HEK293 (cell line): Measurements from ENCODE around the gene BAG1.

Source experiments
- CTCF ChIA-PET: fragments of 350-600 bp; formaldehyde crosslinking; extraction: SDS; loops from one replicate; lab custom pipeline; 2021; ENCODE audit warnings: antibody characterized with exemption; lab: Yijun Ruan, JAX
- POLR2A ChIA-PET: fragments of 300-600 bp; formaldehyde crosslinking; extraction: SDS; loops from one replicate; lab custom pipeline; 2020; ENCODE audit warnings: antibody characterized with exemption, inconsistent platforms; lab: Yijun Ruan, JAX
- H3K27ac ChIP-seq: fragments of 200-500 bp; sonication (Bioruptor generic); 2 replicates; pipeline ENCODE4 v1.5.1; 2014; ENCODE audit warnings: low read depth, low read length, control low read depth, inconsistent platforms; ENCODE audit errors: extremely low read depth
- H3K36me3 ChIP-seq, 2 experiments: fragments of 200-500 bp in 1 of 2; sonication (Bioruptor generic) in 1 of 2; 1 replicate in 1 of 2; 2 replicates in 1 of 2; pipeline ENCODE4 v1.5.1; 2014 to 2017; ENCODE audit warnings: inconsistent platforms in 2 of 2, low read length in 2 of 2; ENCODE audit not compliant: control insufficient read depth in 2 of 2, insufficient read depth in 1 of 2
- H3K4me1 ChIP-seq: fragments of 200-500 bp; sonication (Bioruptor generic); 2 replicates; pipeline ENCODE4 v1.5.1; 2014; ENCODE audit warnings: mild to moderate bottlenecking, low read length, inconsistent platforms; ENCODE audit not compliant: control insufficient read depth, insufficient read depth
- H3K4me3 ChIP-seq: 2 replicates; pipeline ENCODE4 v1.5.1; 2011; ENCODE audit warnings: low read depth, mild to moderate bottlenecking, control low read depth, low read length, moderate library complexity
- H3K9me3 ChIP-seq: fragments of 200-500 bp; sonication (Bioruptor generic); 2 replicates; pipeline ENCODE4 v1.5.1; 2014; ENCODE audit warnings: low read depth, low read length, inconsistent platforms; ENCODE audit not compliant: control insufficient read depth, insufficient read depth
- AEBP2 ChIP-seq: fragments of 450-650 bp; formaldehyde crosslinking; IDR thresholded peaks from 2 replicates; pipeline ENCODE4 v1.5.1; 2016; ENCODE audit warnings: missing biosample characterization, missing genetic modification characterization, borderline replicate concordance
- BCL11A ChIP-seq: fragments of 450-650 bp; formaldehyde crosslinking; IDR thresholded peaks from 2 replicates; pipeline ENCODE4 v1.5.1; 2016; ENCODE audit warnings: low read depth, missing biosample characterization, missing genetic modification characterization
- GLI2 ChIP-seq: fragments of 450-650 bp; formaldehyde crosslinking; IDR thresholded peaks from 2 replicates; pipeline ENCODE4; 2017; ENCODE audit warnings: missing biosample characterization, missing genetic modification characterization, low read depth, borderline replicate concordance
- SETDB1 ChIP-seq: IDR thresholded peaks from one replicate; pipeline ENCODE4 v1.6.1; 2017; ENCODE audit warnings: mild to moderate bottlenecking, low read length, moderate library complexity, mixed read lengths; ENCODE audit not compliant: insufficient read length
- SP7 ChIP-seq: fragments of 450-650 bp; formaldehyde crosslinking; IDR thresholded peaks from 2 replicates; pipeline ENCODE4 v1.5.1; 2016; ENCODE audit warnings: missing biosample characterization, missing genetic modification characterization
- ZFP37 ChIP-seq: fragments of 450-650 bp; formaldehyde crosslinking; IDR thresholded peaks from 2 replicates; pipeline ENCODE4 v1.5.1; 2016; ENCODE audit warnings: missing biosample characterization, missing genetic modification characterization
- ZNF202 ChIP-seq: fragments of 450-650 bp; formaldehyde crosslinking; IDR thresholded peaks from 2 replicates; pipeline ENCODE4 v1.5.1; 2016; ENCODE audit warnings: missing biosample characterization, missing genetic modification characterization, borderline replicate concordance
- ZNF211 ChIP-seq: fragments of 450-650 bp; formaldehyde crosslinking; IDR thresholded peaks from 2 replicates; pipeline ENCODE4 v1.5.1; 2016; ENCODE audit warnings: low read depth, missing biosample characterization, missing genetic modification characterization
- ZNF311 ChIP-seq: fragments of 450-650 bp; formaldehyde crosslinking; IDR thresholded peaks from 2 replicates; pipeline ENCODE4 v1.5.1; 2017; ENCODE audit warnings: missing biosample characterization, missing genetic modification characterization, borderline replicate concordance
- ZNF341 ChIP-seq: fragments of 450-650 bp; formaldehyde crosslinking; IDR thresholded peaks from 2 replicates; pipeline ENCODE4; 2016; ENCODE audit warnings: low read depth, missing biosample characterization, missing genetic modification characterization
- ZNF350 ChIP-seq: fragments of 450-650 bp; formaldehyde crosslinking; IDR thresholded peaks from 2 replicates; pipeline ENCODE4 v1.5.0; 2017; ENCODE audit warnings: missing biosample characterization, mild to moderate bottlenecking, missing genetic modification characterization
- ZNF354C ChIP-seq: fragments of 450-650 bp; formaldehyde crosslinking; IDR thresholded peaks from 2 replicates; pipeline ENCODE4 v1.5.1; 2016; ENCODE audit warnings: missing biosample characterization, missing genetic modification characterization, low read depth, borderline replicate concordance
- ZNF37A ChIP-seq: fragments of 450-650 bp; IDR thresholded peaks from 2 replicates; pipeline ENCODE4 v1.5.1; 2018; ENCODE audit warnings: missing biosample characterization, missing genetic modification characterization
- ZNF48 ChIP-seq: fragments of 450-650 bp; formaldehyde crosslinking; IDR thresholded peaks from 2 replicates; pipeline ENCODE4 v1.5.1; 2016; ENCODE audit warnings: missing biosample characterization, missing genetic modification characterization
- ZNF501 ChIP-seq: fragments of 450-650 bp; formaldehyde crosslinking; IDR thresholded peaks from 2 replicates; pipeline ENCODE4 v1.5.1; 2016; ENCODE audit warnings: missing biosample characterization, missing genetic modification characterization
- ZNF518A ChIP-seq: fragments of 450-650 bp; formaldehyde crosslinking; conservative IDR thresholded peaks from 2 replicates; pipeline ENCODE4 v1.5.1; 2016; ENCODE audit warnings: low read depth, missing biosample characterization, missing genetic modification characterization
- ZNF530 ChIP-seq: fragments of 450-650 bp; formaldehyde crosslinking; IDR thresholded peaks from 2 replicates; pipeline ENCODE4 v1.5.1; 2016; ENCODE audit warnings: low read depth, missing biosample characterization, missing genetic modification characterization
- ZNF610 ChIP-seq: fragments of 450-650 bp; formaldehyde crosslinking; IDR thresholded peaks from 2 replicates; pipeline ENCODE4 v1.5.1; 2016; ENCODE audit warnings: missing biosample characterization, missing genetic modification characterization, borderline replicate concordance
- ZNF629 ChIP-seq: fragments of 450-650 bp; formaldehyde crosslinking; IDR thresholded peaks from 2 replicates; pipeline ENCODE4 v1.5.1; 2017; ENCODE audit warnings: missing biosample characterization, missing genetic modification characterization
- ZNF664 ChIP-seq: fragments of 450-650 bp; formaldehyde crosslinking; IDR thresholded peaks from 2 replicates; pipeline ENCODE4 v1.5.1; 2016; ENCODE audit warnings: missing biosample characterization, missing genetic modification characterization
- TF ChIP-seq, protein P1 (sequence below): fragments of 450-650 bp; formaldehyde crosslinking; IDR thresholded peaks from 2 replicates; pipeline ENCODE4 v1.5.1; 2016; ENCODE audit warnings: missing biosample characterization, missing genetic modification characterization, borderline replicate concordance

BAG1 gene

GRCh38 chr9:33254211-33254610, 10.3 kb downstream of the BAG1 start (continued):
- no peak for TF ChIP-seq ZNF629 (tag by site-specific recombination)
- TF ChIP-seq ZNF211 (tag by site-specific recombination): no peak
- TF ChIP-seq SETDB1: no peak

DNA sequence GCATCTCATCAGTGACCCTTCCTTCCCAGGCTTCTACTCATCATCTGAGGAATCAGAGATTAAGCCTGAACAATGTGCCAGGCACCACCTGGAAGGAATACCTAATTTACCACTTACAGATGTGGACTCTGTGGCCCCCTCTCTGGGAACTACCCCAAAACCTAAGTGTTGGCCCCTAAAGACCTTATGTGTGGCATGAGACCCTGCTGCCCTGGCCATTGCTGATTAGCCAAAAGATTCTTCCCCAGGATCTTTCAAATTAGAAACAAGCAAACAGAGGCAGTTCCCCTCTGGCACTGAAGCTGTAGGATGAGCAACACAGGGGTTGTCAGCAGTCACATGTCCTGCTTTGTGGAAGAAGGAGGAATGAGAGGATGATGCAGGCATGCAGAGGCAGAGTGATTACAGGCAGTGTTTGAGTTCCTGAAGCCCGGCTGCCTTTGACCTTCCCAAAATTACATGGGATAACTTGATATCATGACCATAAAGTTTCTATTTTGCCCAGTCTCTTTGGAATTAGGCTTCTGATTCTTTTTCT, 14.0 kb downstream of the BAG1 start:
- no peak overlapping the region for H3K4me3 ChIP-seq

More for the DNA sequence above, 14.0 kb downstream of the BAG1 start:
- H3K4me1 ChIP-seq: no peaks in the 10 kb centered on the region
- no peak for TF ChIP-seq ZFP37 (tag by site-specific recombination)
- TF ChIP-seq ZNF354C: no peak
- no peak for TF ChIP-seq ZNF610 (tag by site-specific recombination)
- TF ChIP-seq BCL11A (tag by site-specific recombination): no peak
- no peak for TF ChIP-seq ZNF202
- TF ChIP-seq ZNF518A (tag by site-specific recombination): no peak
- TF ChIP-seq SP7: no peak
- TF ChIP-seq, protein P1, sequence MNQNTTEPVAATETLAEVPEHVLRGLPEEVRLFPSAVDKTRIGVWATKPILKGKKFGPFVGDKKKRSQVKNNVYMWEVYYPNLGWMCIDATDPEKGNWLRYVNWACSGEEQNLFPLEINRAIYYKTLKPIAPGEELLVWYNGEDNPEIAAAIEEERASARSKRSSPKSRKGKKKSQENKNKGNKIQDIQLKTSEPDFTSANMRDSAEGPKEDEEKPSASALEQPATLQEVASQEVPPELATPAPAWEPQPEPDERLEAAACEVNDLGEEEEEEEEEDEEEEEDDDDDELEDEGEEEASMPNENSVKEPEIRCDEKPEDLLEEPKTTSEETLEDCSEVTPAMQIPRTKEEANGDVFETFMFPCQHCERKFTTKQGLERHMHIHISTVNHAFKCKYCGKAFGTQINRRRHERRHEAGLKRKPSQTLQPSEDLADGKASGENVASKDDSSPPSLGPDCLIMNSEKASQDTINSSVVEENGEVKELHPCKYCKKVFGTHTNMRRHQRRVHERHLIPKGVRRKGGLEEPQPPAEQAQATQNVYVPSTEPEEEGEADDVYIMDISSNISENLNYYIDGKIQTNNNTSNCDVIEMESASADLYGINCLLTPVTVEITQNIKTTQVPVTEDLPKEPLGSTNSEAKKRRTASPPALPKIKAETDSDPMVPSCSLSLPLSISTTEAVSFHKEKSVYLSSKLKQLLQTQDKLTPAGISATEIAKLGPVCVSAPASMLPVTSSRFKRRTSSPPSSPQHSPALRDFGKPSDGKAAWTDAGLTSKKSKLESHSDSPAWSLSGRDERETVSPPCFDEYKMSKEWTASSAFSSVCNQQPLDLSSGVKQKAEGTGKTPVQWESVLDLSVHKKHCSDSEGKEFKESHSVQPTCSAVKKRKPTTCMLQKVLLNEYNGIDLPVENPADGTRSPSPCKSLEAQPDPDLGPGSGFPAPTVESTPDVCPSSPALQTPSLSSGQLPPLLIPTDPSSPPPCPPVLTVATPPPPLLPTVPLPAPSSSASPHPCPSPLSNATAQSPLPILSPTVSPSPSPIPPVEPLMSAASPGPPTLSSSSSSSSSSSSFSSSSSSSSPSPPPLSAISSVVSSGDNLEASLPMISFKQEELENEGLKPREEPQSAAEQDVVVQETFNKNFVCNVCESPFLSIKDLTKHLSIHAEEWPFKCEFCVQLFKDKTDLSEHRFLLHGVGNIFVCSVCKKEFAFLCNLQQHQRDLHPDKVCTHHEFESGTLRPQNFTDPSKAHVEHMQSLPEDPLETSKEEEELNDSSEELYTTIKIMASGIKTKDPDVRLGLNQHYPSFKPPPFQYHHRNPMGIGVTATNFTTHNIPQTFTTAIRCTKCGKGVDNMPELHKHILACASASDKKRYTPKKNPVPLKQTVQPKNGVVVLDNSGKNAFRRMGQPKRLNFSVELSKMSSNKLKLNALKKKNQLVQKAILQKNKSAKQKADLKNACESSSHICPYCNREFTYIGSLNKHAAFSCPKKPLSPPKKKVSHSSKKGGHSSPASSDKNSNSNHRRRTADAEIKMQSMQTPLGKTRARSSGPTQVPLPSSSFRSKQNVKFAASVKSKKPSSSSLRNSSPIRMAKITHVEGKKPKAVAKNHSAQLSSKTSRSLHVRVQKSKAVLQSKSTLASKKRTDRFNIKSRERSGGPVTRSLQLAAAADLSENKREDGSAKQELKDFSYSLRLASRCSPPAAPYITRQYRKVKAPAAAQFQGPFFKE (tag by site-specific recombination): no peak
- no peak for TF ChIP-seq ZNF350 (tag by site-specific recombination)
- no peak for TF ChIP-seq ZNF664
- no peak for TF ChIP-seq ZNF530 (tag by site-specific recombination)
- no peak for TF ChIP-seq ZNF501 (tag by site-specific recombination)
- TF ChIP-seq ZNF311 (tag by site-specific recombination): no peak
- TF ChIP-seq AEBP2: no peak
- TF ChIP-seq ZNF341: no peak
- no peak for TF ChIP-seq ZNF48 (tag by site-specific recombination)
- TF ChIP-seq GLI2: no peak
- TF ChIP-seq ZNF37A (tag by site-specific recombination): no peak
- H3K9me3 ChIP-seq: no peaks in the 10 kb centered on the region
- peaks cover 8 to 56% of the 10 kb centered on the region in 2 experiments; a peak in 2 of 3 replicates for H3K36me3 ChIP-seq
- ChIA-PET CTCF (no interaction called here), POLR2A (no interaction called here)
- H3K27ac ChIP-seq: no peak overlapping the region
